CD8-positive, alpha-beta memory T cell (primary cell): ENCODE results near the gene C5orf58. TPM values are rescaled to one million over a fixed set of nuclear protein-coding genes. Genes with fewer than 3 reads are reported as not detected.

Source experiments
- CTCF ChIA-PET: fragments of 350-600 bp; sonication (Branson Sonifier 250); formaldehyde crosslinking; loops from one replicate; lab custom pipeline; 2021; ENCODE audit warnings: antibody characterized with exemption; lab: Charles Lee
- POLR2A ChIA-PET: fragments of 350-600 bp; sonication (Branson Sonifier 250); formaldehyde crosslinking; loops from one replicate; lab custom pipeline; 2021; ENCODE audit warnings: antibody characterized with exemption; lab: Charles Lee
- DNase-seq, 5 donors: peaks; one replicate each; pipeline versions ENCODE4 v3.0.0 to v3.0.0-alpha.2; 2020 to 2022; ENCODE audit warnings: mixed read lengths in 1 of 5
- H3K27ac ChIP-seq: one replicate; pipeline ENCODE4 v1.7.0; 2013; ENCODE audit warnings: low read depth, mild to moderate bottlenecking, low read length, moderate library complexity
- H3K27me3 ChIP-seq: 2 replicates; pipeline ENCODE4 v1.7.0; 2013; ENCODE audit warnings: low read length, mild to moderate bottlenecking; ENCODE audit not compliant: insufficient read depth, poor library complexity, severe bottlenecking
- H3K36me3 ChIP-seq: 2 replicates; pipeline ENCODE4 v1.7.0; 2013; ENCODE audit warnings: mild to moderate bottlenecking, low read length, moderate library complexity; ENCODE audit not compliant: insufficient read depth
- H3K4me1 ChIP-seq: 2 replicates; pipeline ENCODE4 v1.7.0; 2013; ENCODE audit warnings: mild to moderate bottlenecking, low read length, moderate library complexity; ENCODE audit not compliant: insufficient read depth
- H3K4me3 ChIP-seq: 2 replicates; pipeline ENCODE4 v1.7.0; 2013; ENCODE audit warnings: mild to moderate bottlenecking, low read length
- H3K9me3 ChIP-seq: 2 replicates; pipeline ENCODE4 v1.7.0; 2013; ENCODE audit warnings: mild to moderate bottlenecking, low read length
- H3K27ac Mint-ChIP-seq, 8 donors: one replicate each; pipeline ENCODE4 v1.8.0; 2020 to 2021; ENCODE audit warnings: mixed read lengths in 8 of 8, mild to moderate bottlenecking in 6 of 8, inconsistent platforms in 3 of 8, moderate library complexity in 3 of 8
- H3K27me3 Mint-ChIP-seq, 2 donors: one replicate each; pipeline ENCODE4 v1.8.0; 2020 to 2021; ENCODE audit warnings: mixed read lengths in 2 of 2, mild to moderate bottlenecking in 1 of 2, moderate library complexity in 1 of 2
- H3K36me3 Mint-ChIP-seq, 3 donors: one replicate each; pipeline ENCODE4 v1.8.0; 2020 to 2021; ENCODE audit warnings: mixed read lengths in 3 of 3, inconsistent platforms in 1 of 3, mild to moderate bottlenecking in 1 of 3
- H3K4me1 Mint-ChIP-seq, 3 donors: one replicate each; pipeline ENCODE4 v1.8.0; 2020 to 2021; ENCODE audit warnings: mixed read lengths in 3 of 3, inconsistent platforms in 1 of 3, mild to moderate bottlenecking in 1 of 3
- H3K4me3 Mint-ChIP-seq, 7 donors: one replicate each; pipeline ENCODE4 v1.8.0; 2020 to 2021; ENCODE audit warnings: mixed read lengths in 7 of 7, mild to moderate bottlenecking in 6 of 7, moderate library complexity in 4 of 7, inconsistent platforms in 2 of 7
- H3K9me3 Mint-ChIP-seq, 5 donors: one replicate each; pipeline ENCODE4 v1.8.0; 2020 to 2022; ENCODE audit warnings: mixed read lengths in 5 of 5, mild to moderate bottlenecking in 3 of 5, moderate library complexity in 2 of 5, inconsistent platforms in 1 of 5
- polyA plus RNA-seq: library from polyadenylated mRNA; unstranded; fragments of 300-500 nt; fragmentation: Illumina TruSeq; gene quantifications from one replicate; pipeline ENCODE4 v1.2.3, GENCODE V29; 2021
- total RNA-seq, 2 experiments: library from RNA; stranded (reverse); gene quantifications; one replicate each; pipeline ENCODE4 v1.2.3, GENCODE V29; 2021

Gene C5orf58
- total and polyA plus RNA-seq, 3 experiments from 2014 or later: 0.99 TPM; not detected in 2

- ChIA-PET CTCF (interaction anchor here (1.2 to 10.1 kb wide), 7 partner anchors 10 to 64 kb away, joined by 3 to 292 read pairs (median 32); partner anchors contain the start of gene LCP2), POLR2A (interaction anchor here (1.4 to 14.5 kb wide), 4 partner anchors 9 to 58 kb away, joined by 3 to 290 read pairs (median 24); partner anchors contain the start of gene LCP2)
- no peaks in the 10 kb centered on the region for H3K9me3 Mint-ChIP-seq
- Histone ChIP-seq H3K36me3 (peaks cover 38% of the 10 kb centered on the region), H3K4me1 (peaks cover 92% of the 10 kb centered on the region), H3K27ac (peak overlapping the region; percentile 33), H3K27me3 (no peaks in the 10 kb centered on the region), H3K9me3 (no peaks in the 10 kb centered on the region), H3K4me3 (peak overlapping the region; percentile 27)
- H3K27me3 Mint-ChIP-seq: peaks cover 0 to 1% of the 10 kb centered on the region in 2 donors
- H3K4me3 Mint-ChIP-seq: peak overlapping the region; percentile 76 to 91 (median 85)
- DNase-seq: no peak
- peak overlapping the region; percentile 95 to 99 (median 99) for H3K27ac Mint-ChIP-seq
- peaks cover 21 to 71% (median 36%) of the 10 kb centered on the region in 3 donors for H3K36me3 Mint-ChIP-seq
- peaks cover 91 to 98% (median 98%) of the 10 kb centered on the region in 3 donors for H3K4me1 Mint-ChIP-seq
Measured at GRCh38 chr5:170276140-170276539, 43.4 kb downstream of the C5orf58 start.

GRCh38 chr5:170277867-170278281 is 45.1 kb downstream of the C5orf58 start:
- POLR2A ChIA-PET: interaction anchor here (1.0 to 14.5 kb wide), 7 partner anchors 9 to 56 kb away, joined by 3 to 290 read pairs (median 13); partner anchors contain the start of gene LCP2
- Mint-ChIP-seq H3K4me1 (peaks cover 94 to 99% (median 98%) of the 10 kb centered on the region in 3 donors), H3K27me3 (peaks cover 0 to 1% of the 10 kb centered on the region in 2 donors), H3K27ac (peak overlapping the region; percentile 95 to 99 (median 99)), H3K4me3 (peak overlapping the region; percentile 76 to 91 (median 85)), H3K36me3 (peaks cover 17 to 71% (median 35%) of the 10 kb centered on the region in 3 donors), H3K9me3 (no peaks in the 10 kb centered on the region)
- Histone ChIP-seq H3K36me3 (peaks cover 30% of the 10 kb centered on the region), H3K27me3 (no peaks in the 10 kb centered on the region), H3K9me3 (no peaks in the 10 kb centered on the region), H3K4me3 (peak overlapping the region; percentile 52), H3K4me1 (peaks cover 96% of the 10 kb centered on the region), H3K27ac (peak overlapping the region; percentile 12)
- DNase-seq: no peak
- CTCF ChIA-PET: interaction anchor here (1.2 to 10.1 kb wide), 11 partner anchors 10 to 62 kb away, joined by 3 to 292 read pairs (median 9); partner anchors contain the start of gene LCP2

- H3K4me3 ChIP-seq: peak overlapping the region; percentile 55
Measured at GRCh38 chr5:170278611-170279458, 46.0 kb downstream of the C5orf58 start.

GRCh38 chr5:170279459-170279817 is 46.7 kb downstream of the C5orf58 start:
- H3K4me3 Mint-ChIP-seq: peak overlapping the region; percentile 63 to 89 (median 85)
- H3K27ac Mint-ChIP-seq: peak overlapping the region; percentile 93 to 99 (median 97)
- peaks cover 0 to 1% of the 10 kb centered on the region in 2 donors for H3K27me3 Mint-ChIP-seq
- H3K27ac ChIP-seq: peak overlapping the region; percentile 65
- ChIA-PET CTCF (interaction anchor here (1.0 to 10.1 kb wide), 7 partner anchors 12 to 61 kb away, joined by 3 to 292 read pairs (median 12); partner anchors contain the start of gene LCP2), POLR2A (interaction anchor here (0.7 to 14.5 kb wide), 10 partner anchors 11 to 55 kb away, joined by 3 to 290 read pairs (median 10); partner anchors contain the start of gene LCP2)
- H3K4me1 Mint-ChIP-seq: peaks cover 94 to 99% (median 99%) of the 10 kb centered on the region in 3 donors
- no peaks in the 10 kb centered on the region for H3K9me3 ChIP-seq
- H3K27me3 ChIP-seq: no peaks in the 10 kb centered on the region
- peaks cover 19 to 70% (median 35%) of the 10 kb centered on the region in 3 donors for H3K36me3 Mint-ChIP-seq
- H3K4me1 ChIP-seq: peaks cover 96% of the 10 kb centered on the region
- H3K9me3 Mint-ChIP-seq: no peaks in the 10 kb centered on the region
- no peak for DNase-seq
- H3K4me3 ChIP-seq: peak overlapping the region; percentile 55
- peaks cover 30% of the 10 kb centered on the region for H3K36me3 ChIP-seq

More at GRCh38 chr5:170278611-170279458, 46.0 kb downstream of the C5orf58 start:
- H3K4me1 ChIP-seq: peaks cover 96% of the 10 kb centered on the region
- ChIA-PET CTCF (interaction anchor here (1.0 to 10.1 kb wide), 12 partner anchors 11 to 61 kb away, joined by 3 to 292 read pairs (median 6); partner anchors contain the start of gene LCP2), POLR2A (interaction anchor here (1.0 to 14.5 kb wide), 10 partner anchors 10 to 55 kb away, joined by 3 to 290 read pairs (median 10); partner anchors contain the start of gene LCP2)
- H3K9me3 ChIP-seq: no peaks in the 10 kb centered on the region
- peak overlapping the region; percentile 65 for H3K27ac ChIP-seq
- Mint-ChIP-seq H3K27me3 (peaks cover 0 to 1% of the 10 kb centered on the region in 2 donors), H3K27ac (peak overlapping the region; percentile 93 to 99 (median 97)), H3K36me3 (peaks cover 22 to 71% (median 39%) of the 10 kb centered on the region in 3 donors), H3K4me3 (peak overlapping the region; percentile 63 to 89 (median 85)), H3K9me3 (no peaks in the 10 kb centered on the region), H3K4me1 (peaks cover 94 to 99% (median 99%) of the 10 kb centered on the region in 3 donors)
- H3K36me3 ChIP-seq: peaks cover 30% of the 10 kb centered on the region
- H3K27me3 ChIP-seq: no peaks in the 10 kb centered on the region
- DNase-seq: peak; percentile 74 to 96 (median 93)

- ChIA-PET CTCF (interaction anchor here (2.0 to 10.1 kb wide), 5 partner anchors 12 to 60 kb away, joined by 9 to 292 read pairs (median 25); partner anchors contain the start of gene LCP2), POLR2A (interaction anchor here (0.7 to 14.5 kb wide), 6 partner anchors 11 to 54 kb away, joined by 3 to 290 read pairs (median 11); partner anchors contain the start of gene LCP2)
- no peak overlapping the region for H3K27ac ChIP-seq
- no peak overlapping the region for H3K4me3 ChIP-seq
- no peaks in the 10 kb centered on the region for H3K9me3 ChIP-seq
- Mint-ChIP-seq H3K27ac (peak overlapping the region; percentile 83 to 99 (median 97)), H3K9me3 (no peaks in the 10 kb centered on the region), H3K27me3 (no peaks in the 10 kb centered on the region), H3K36me3 (peaks cover 18 to 71% (median 35%) of the 10 kb centered on the region in 3 donors), H3K4me3 (peak overlapping the region; percentile 63 to 89 (median 85)), H3K4me1 (peaks cover 95 to 100% (median 99%) of the 10 kb centered on the region in 3 donors)
- H3K4me1 ChIP-seq: peaks cover 96% of the 10 kb centered on the region
- no peaks in the 10 kb centered on the region for H3K27me3 ChIP-seq
- peaks cover 28% of the 10 kb centered on the region for H3K36me3 ChIP-seq
- DNase-seq: no peak
Measured at GRCh38 chr5:170280011-170280493, 47.3 kb downstream of the C5orf58 start.

GRCh38 chr5:170283296-170283695 is 50.5 kb downstream of the C5orf58 start:
- peaks cover 97% of the 10 kb centered on the region for H3K4me1 ChIP-seq

GRCh38 chr5:170284231-170284630 is 51.4 kb downstream of the C5orf58 start:
- H3K27ac ChIP-seq: no peak overlapping the region
- no peaks in the 10 kb centered on the region for H3K27me3 Mint-ChIP-seq
- H3K36me3 ChIP-seq: peaks cover 62% of the 10 kb centered on the region

More at GRCh38 chr5:170283296-170283695, 50.5 kb downstream of the C5orf58 start:
- H3K4me1 Mint-ChIP-seq: peaks cover 98 to 100% (median 100%) of the 10 kb centered on the region in 3 donors
- peaks cover 21 to 83% (median 39%) of the 10 kb centered on the region in 3 donors for H3K36me3 Mint-ChIP-seq
- H3K4me3 Mint-ChIP-seq: peak overlapping the region; percentile 53 to 86 (median 72)
- Histone ChIP-seq H3K9me3 (no peaks in the 10 kb centered on the region), H3K4me3 (peak overlapping the region; percentile 32), H3K36me3 (peaks cover 52% of the 10 kb centered on the region), H3K27me3 (no peaks in the 10 kb centered on the region), H3K27ac (no peak overlapping the region)
- POLR2A ChIA-PET: interaction anchor here (0.7 to 14.5 kb wide), 6 partner anchors 10 to 49 kb away, joined by 3 to 290 read pairs (median 6); partner anchors contain the start of gene LCP2
- CTCF ChIA-PET: interaction anchor here (1.0 to 4.4 kb wide), 11 partner anchors 9 to 57 kb away, joined by 3 to 31 read pairs (median 9); partner anchors contain the start of gene LCP2
- peak overlapping the region; percentile 93 to 99 (median 97) for H3K27ac Mint-ChIP-seq
- H3K9me3 Mint-ChIP-seq: no peaks in the 10 kb centered on the region
- no peak for DNase-seq
- H3K27me3 Mint-ChIP-seq: no peaks in the 10 kb centered on the region

More at GRCh38 chr5:170284231-170284630, 51.4 kb downstream of the C5orf58 start:
- Mint-ChIP-seq H3K36me3 (peaks cover 21 to 92% (median 45%) of the 10 kb centered on the region in 3 donors), H3K9me3 (no peaks in the 10 kb centered on the region), H3K4me1 (peaks cover 98 to 100% (median 100%) of the 10 kb centered on the region in 3 donors), H3K27ac (peak overlapping the region; percentile 93 to 99 (median 97)), H3K4me3 (peak overlapping the region; percentile 32 to 86 (median 73))
- CTCF ChIA-PET: interaction anchor here (1.4 to 17.6 kb wide), 5 partner anchors 9 to 50 kb away, joined by 5 to 182 read pairs (median 11); partner anchors contain the start of gene LCP2
- Histone ChIP-seq H3K4me1 (peaks cover 98% of the 10 kb centered on the region), H3K27me3 (no peaks in the 10 kb centered on the region), H3K9me3 (no peaks in the 10 kb centered on the region), H3K4me3 (peak overlapping the region; percentile 32)
- POLR2A ChIA-PET: interaction anchor here (0.6 to 14.5 kb wide), 4 partner anchors 9 to 18 kb away, joined by 4 to 290 read pairs (median 8); partner anchors contain the start of gene LCP2
- DNase-seq: no peak
